ENCODE measurements around the gene TLR3.

TLR3 gene

GRCh38 chr4:186107947-186108346 is 39.0 kb downstream of the TLR3 start:
- no peak for DNase-seq

DNA sequence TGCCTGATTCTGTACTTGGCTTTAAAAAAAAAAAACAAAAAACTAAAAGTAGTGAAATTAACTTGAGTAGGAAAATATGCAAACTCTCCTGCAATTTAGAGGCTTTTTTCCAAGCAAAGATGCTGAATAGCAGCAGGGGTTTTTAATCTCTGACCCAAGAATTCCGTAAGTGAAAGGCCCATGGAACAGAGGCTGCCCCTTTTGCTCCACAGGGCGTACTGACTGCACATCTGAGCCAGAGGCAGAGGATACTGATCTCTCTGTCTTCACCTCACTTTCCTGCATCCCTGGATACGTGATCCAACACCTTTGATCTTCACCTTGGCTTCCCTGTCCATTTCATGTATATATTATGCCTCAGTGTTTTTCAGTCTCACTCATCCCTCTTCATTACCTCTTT is 39.4 kb downstream of the TLR3 start:
- DNase-seq: no peak

DNA sequence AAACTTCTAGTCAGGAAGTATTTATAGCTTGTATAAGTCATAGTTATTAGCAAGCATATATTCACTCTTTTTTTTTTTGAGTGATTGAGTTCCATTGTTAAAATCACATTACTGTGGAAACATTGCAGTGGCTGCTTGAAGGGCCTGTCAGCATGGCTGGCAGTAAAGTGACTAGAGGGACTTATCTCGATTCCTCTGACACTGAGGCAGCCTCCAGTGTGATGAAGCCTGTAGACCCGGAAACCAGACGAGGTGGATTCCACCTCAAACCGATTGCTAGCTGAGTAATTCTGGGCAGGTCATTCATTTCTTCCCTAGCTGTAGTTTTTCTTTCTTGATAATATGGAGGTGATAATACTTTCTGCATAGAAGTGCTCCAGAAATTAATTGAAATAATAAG is 40.3 kb downstream of the TLR3 start:
- DNase-seq: no peak

DNA sequence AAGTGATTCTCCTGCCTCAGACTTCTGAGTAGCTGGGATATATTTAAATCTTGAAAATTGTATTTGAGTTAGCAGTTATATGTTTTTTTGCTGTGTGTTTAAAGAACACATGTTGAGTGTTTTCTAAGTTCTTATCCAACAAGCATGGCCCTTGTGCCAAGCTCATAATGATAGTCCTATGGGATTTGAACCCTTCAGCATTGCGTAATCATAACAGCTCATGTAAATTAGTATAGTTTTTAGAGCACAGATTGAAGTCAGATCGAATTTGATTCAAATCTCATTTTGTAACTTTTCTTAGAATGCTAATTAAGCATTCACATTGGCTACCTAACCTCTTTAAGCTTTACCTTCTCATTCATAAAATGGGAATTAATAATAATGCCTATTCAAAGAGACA is 47.7 kb downstream of the TLR3 start:
- DNase-seq: no peak

GRCh38 chr4:186118582-186118981 is 49.6 kb downstream of the TLR3 start:
- no peak for DNase-seq

DNA sequence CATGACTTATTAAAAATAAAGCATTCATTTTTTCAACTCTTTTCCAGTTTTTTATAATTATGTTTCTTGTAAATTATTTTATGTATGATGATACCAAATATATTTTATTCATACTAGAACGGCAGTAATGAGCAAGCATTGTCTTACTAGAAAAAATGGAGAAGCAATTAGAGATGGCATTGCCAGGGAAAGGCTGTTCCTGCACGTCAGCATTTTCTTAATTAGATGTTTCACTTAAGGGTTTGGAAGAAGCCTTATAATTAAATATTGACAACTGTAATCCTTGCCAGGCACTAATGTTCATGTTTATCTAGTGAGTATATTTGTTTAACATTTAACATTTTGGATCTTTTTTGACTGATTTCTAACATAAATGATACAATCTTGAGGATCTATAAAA is 52.1 kb downstream of the TLR3 start:
- DNase-seq: no peak

GRCh38 chr4:186128842-186129241 is 59.9 kb downstream of the TLR3 start:
- DNase-seq: no peak

GRCh38 chr4:186131935-186132334 is 63.0 kb downstream of the TLR3 start:
- DNase-seq: no peak

- no peak for DNase-seq
Observed at GRCh38 chr4:186132577-186133242, 63.8 kb downstream of the TLR3 start.

DNA sequence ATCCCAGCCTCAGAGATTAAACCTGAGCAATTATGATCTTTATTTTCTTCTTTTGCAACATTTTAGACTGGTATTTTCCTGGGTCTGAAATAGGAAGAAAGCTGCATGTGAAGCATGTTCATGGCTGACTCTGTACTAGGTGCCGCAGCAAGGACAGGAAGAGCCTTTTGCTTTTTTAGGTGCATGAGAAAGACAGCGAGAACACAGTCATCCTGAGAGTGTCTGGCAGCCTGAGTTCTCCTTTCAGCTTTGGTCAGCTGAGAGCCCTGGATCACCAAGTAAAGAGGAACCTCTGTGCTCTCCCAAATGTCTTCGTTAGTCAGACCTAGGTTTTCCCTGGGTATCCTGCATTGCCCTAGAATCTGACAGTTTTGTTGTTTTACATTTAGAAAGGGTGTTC is 65.3 kb downstream of the TLR3 start:
- no peak for DNase-seq

DNA sequence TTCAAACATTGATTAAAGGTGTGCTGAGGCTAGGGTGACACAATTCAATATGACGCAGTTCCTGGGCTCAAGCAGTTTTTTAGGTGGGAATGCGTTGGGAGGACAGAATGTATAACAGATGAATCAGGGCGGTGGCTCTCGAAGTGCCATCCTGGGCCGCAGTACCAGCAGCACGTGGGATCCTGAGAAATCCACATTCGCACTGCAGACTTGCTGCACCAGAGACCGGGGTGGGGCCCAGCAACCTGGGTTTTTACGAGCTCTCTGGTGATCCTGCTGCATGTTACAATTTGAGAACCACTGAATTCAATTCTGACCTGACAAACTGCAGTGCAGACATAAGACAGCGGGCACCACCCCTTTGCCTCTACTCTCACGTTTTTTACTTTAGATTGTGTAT is 65.9 kb downstream of the TLR3 start:
- DNase-seq: no peak

DNA sequence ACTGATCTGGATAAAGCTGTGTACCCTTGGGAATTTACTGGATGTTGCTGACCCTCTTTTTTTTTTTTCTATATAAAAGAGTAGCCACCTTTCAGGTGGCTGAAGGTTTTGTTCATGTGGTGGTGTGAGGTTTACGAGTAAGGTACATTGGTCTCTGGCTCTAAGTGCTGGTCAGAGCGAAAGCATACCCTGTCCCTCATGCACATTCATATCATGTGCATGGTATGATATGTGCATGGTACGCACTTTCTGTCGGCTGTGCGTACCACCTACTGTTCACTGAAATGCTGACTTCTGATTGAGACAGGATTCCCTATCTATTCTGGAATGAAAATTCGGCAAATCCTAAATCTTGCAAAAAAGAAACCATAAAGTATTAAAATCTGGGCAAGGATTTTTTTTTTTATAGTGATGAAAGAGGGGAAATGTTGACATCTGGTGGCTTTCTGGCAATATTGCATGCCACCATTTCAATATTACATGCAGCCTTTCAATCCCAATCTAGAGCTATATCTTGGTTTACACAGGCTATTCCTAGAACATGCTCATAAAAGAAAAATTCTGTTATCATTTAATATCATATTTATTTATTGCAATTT is 68.3 kb downstream of the TLR3 start:
- DNase-seq: no peak
